Fibroblast of skin of abdomen (primary cell): ENCODE data around the gene CCDC33.

Experiments used
- DNase-seq: peaks from one replicate; pipeline ENCODE4 v3.0.0-alpha.2; 2013

CCDC33 gene

GRCh38 chr15:74229686-74230085 lies 6.4 kb upstream of the CCDC33 start:
- DNase-seq: no peak

DNA sequence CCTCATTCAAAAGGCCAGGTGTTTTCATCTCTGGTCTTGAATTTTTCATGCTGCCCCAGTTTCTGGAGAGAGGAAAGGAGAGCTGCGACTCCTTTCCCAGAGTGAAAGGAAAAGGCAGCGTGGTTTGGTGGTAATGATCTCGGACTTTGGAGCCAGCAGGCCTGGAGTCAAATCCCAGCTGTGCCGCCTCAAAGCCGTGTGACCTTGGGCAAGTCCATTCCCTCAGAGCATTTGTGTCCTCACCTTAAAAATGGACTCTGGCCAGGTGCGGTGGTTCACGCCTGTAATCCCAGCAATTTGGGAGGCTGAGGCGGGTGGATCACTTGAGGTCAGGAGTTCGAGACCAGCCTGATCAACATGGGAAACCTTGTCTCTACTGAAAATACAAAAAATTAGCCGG lies 4.7 kb upstream of the CCDC33 start:
- DNase-seq: no peak

DNA sequence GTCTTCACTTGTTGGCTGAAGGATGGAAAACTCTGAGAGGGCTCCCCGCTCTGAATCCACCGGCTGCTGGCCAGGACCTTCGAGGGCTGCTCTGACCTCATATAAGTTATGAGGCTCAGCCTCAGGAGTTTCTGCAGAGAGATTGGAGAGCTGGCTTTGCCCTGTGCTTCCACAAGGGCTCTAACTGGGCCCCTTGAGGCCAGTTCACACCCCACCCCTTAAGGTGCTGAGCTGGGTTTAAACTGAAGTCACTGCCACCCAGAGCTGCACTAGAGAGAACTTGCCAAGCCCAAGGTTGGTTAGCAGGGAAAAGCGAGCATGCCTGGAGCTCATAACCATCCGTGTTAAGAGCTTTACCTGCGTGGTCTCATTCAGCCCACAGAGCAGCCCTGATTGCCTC lies 2.8 kb upstream of the CCDC33 start:
- DNase-seq: no peak

GRCh38 chr15:74233851-74234597 lies 2.1 kb upstream of the CCDC33 start:
- no peak for DNase-seq

- DNase-seq: no peak
Observed at GRCh38 chr15:74234598-74234875, 1.6 kb upstream of the CCDC33 start.

DNA sequence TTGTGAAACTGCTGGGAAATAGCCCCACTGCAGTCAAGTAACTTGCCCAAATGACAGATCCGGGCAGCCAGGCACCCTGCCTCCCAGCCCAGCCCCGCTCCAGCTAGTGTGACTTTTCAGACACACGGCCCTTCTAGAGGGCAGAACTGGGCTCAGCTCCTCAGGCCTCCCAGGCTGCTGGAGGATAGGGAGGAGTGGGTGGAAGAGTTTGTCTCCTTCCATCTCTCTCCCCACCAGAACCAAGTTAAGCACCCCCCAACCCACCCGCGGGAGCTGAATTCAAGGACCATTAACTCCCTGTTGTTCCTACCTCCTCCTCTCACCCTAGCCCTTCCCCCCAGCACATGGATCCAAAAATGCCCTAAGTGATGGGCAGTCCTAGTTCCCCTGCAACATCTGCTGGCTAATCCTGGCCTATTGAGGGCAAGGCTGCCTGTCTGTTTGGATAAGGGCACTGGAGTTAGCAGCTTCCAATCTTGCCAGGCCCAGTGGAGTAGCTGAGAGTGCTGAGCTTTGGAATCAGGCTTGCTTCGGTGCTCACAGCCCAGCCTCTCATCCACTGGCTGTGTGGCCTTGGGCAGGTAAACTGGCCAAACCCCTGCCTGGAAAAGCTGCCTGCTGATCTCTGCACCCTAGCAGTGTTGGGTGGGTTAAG lies 3.1 kb downstream of the CCDC33 start:
- DNase-seq: no peak

DNA sequence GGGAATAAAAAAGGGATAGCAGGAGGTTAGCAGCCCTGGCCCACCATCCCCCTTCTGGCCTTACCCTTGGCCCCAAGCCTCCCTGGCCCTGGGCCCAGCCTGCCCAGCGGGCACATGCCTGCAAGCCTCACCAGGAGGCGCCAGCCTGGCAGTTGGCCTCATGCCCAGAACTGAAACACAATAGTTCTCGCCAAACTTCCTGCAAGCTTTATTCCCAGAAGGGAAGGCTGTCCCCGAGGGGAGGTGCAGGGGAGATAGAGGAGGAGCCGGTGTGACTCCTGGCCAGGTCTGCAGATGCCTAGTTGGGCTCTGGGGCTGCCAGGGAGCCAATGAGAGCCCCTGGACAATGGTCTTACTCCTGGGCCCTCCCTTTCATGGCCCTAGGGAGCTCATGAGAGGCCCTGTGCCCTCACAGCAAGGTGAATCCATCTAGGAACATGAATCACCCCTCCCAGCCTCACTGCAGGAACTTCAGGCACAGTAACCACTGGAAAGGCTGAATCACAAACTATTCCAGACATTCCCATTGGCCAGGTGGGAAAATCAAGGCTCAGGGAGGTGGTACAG lies 4.0 kb downstream of the CCDC33 start:
- DNase-seq: peak; percentile 61

- DNase-seq: no peak
Observed at GRCh38 chr15:74240897-74241614, 4.9 kb downstream of the CCDC33 start.

- no peak for DNase-seq
Observed at GRCh38 chr15:74242441-74243185, 6.5 kb downstream of the CCDC33 start.

DNA sequence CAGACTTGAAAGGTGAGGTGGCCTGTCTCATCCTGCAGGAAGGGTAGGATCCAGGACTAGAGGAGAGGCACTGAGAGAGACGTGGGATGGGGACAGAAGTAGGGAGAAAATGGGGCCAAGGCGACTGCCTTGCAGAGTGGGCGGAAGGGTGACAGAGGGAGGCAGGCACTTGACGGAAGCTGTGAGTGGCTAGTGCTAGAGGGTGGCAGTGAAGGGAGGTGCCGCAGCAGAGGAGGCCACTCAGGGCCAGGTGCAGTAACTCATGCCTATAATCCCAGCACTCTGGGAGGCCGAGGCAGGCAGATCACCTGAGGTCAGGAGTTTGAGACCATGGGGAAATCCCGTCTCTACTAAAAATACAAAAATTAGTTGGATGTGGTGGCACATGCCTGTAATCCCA lies 7.3 kb downstream of the CCDC33 start:
- DNase-seq: no peak

GRCh38 chr15:74244822-74245341 lies 8.8 kb downstream of the CCDC33 start:
- no peak for DNase-seq

GRCh38 chr15:74245342-74245931 lies 9.3 kb downstream of the CCDC33 start:
- DNase-seq: no peak

GRCh38 chr15:74250266-74250665 lies 14.1 kb downstream of the CCDC33 start:
- DNase-seq: no peak

DNA sequence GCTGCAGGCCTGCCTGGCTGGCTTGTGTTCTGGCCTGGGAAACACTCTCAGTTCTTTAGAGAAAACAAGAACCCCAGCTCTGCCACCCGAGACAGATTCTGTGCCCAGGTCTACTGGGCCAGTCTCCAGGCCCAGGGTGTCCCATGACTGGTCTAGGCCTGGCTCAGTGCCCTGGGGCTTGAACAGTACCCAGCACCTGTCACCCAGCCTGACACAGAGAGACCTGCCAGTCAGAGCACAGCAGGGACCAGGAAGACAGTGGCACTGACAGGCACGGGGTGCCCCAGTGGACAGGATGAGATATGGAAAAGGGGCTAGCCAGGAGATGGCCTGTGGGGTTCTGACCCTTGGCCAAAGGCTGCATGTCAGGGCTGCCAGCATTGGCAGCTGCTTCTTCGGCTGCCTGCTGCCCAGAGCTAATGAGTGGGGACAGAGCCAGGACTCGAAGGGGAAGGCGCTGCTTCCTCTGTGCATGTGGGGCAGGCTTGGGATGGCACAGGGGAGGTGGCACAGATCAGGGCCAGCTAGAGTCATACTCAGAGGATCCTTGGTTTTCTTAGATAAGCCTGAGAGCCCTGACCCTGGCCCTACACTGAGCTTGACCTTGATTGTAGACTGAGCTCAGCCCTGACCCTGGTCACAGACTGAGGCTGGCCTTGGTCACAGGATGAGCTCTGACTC lies 15.1 kb downstream of the CCDC33 start:
- no peak for DNase-seq

DNA sequence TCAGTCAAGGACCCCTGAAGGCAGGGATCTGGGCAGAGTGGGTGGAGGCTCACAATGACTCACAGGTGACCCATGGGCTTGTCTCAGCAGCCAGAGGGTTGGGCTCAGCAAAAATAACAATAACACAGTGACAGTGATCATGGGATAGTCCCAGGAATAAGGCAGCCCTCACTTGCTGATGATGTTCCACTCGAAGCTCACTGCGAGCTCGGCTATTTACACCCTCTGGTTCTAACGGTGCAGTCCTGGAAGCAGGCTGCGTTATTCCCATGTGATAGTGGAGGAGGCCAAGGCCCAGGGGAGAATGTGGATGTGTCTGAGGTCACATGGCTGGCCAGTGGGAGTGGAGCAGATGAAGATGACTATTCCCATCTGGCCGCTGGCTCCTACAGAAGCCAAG lies 16.2 kb downstream of the CCDC33 start:
- no peak for DNase-seq

GRCh38 chr15:74252721-74253120 lies 16.6 kb downstream of the CCDC33 start:
- DNase-seq: no peak

- no peak for DNase-seq
Observed at GRCh38 chr15:74253211-74253921, 17.2 kb downstream of the CCDC33 start.

GRCh38 chr15:74257105-74257504 lies 21.0 kb downstream of the CCDC33 start:
- no peak for DNase-seq

DNA sequence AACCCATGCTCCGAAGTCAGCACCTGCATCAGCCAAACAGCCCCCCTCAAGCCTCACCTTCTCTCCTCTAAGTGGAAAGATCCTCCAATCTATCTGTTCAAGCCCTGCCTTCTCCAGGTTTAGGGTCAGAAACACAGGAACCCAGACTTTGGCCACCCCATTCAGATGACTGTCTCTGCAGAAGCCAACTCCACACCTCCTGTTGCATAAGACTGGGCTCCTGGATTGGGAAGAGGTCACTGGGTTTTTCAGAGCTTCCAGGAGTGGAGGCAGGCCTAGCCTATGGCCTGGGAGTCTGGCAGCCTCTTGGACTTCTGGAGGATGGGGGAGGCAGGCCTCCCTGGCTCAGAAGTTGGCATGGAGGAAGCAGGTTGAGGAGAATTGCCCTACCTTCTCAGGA lies 21.5 kb downstream of the CCDC33 start:
- no peak for DNase-seq

- no peak for DNase-seq
Observed at GRCh38 chr15:74258456-74259291, 22.5 kb downstream of the CCDC33 start.
